OCI-M2 (cell line): ENCODE data around the gene CNTN5.

ENCODE experiments used
- DNase-seq: peaks from one replicate; lab custom pipeline; 2025; ENCODE audit not compliant: unreplicated experiment; lab: John Stamatoyannopoulos, UW

CNTN5 gene

GRCh38 chr11:99501655-99502054 is 480.9 kb downstream of the CNTN5 start:
- DNase-seq, result no peak

- no peak for DNase-seq
Observed at GRCh38 chr11:99505316-99505715, 484.6 kb downstream of the CNTN5 start.

DNA sequence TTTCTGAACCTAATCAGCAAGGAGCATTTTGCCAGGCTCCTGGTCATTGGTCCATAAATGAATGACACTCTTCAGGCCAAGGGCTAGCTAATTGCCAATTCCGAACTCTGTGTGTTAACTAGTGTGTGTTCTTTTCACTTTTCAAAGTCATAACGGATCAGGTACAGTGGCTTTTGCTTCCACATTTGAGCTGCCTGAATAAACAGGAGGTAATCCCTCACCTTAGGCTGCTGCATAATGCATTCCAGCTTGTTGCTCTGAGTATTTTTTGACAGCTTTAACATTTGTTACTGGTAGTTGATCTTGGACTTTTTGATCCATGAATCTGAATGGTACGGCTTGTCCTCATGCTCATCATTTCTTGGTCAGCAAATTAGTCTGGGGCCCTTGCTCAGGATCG is 485.1 kb downstream of the CNTN5 start:
- no peak for DNase-seq

- no peak for DNase-seq
Observed at GRCh38 chr11:99509863-99510262, 489.1 kb downstream of the CNTN5 start.

DNA sequence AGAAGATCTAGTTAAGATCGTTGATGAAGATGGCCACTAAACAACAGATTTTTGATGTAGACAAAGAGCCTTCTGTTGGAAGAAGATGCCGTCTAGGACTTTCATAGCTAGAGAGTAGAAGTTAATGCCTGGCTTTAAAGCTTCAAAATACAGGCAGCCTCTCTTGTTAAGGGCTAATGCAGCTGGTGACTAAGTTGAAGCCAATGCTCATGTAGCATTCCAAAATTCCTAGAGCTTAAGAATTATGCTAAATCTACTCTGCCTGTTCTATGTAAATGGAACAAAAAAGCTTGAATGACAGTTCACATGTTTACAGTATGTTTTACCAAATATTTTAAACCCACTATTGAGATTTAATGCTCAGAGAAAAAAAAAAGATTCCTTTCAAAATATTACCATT is 492.6 kb downstream of the CNTN5 start:
- no peak for DNase-seq

DNA sequence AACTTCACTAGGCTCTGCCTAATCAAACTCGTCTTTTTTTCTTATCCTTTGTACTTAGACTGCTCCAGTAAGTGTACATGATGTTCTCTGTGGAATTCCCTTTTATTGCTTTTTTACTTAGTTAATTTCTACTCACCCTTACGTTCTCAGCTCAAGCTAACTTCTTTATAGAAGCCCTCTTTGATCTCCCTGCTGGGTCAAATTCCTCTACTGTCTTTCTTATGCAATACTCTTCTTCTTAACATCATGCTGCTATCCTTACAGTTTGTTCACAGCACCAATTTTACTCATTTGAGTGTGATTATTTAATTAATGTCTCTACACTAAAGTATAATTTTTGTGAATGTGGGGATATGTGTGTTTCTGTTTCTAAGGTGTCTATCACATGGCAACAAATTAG is 498.3 kb downstream of the CNTN5 start:
- DNase-seq, result no peak

GRCh38 chr11:99522467-99523173 is 501.9 kb downstream of the CNTN5 start:
- no peak for DNase-seq

DNA sequence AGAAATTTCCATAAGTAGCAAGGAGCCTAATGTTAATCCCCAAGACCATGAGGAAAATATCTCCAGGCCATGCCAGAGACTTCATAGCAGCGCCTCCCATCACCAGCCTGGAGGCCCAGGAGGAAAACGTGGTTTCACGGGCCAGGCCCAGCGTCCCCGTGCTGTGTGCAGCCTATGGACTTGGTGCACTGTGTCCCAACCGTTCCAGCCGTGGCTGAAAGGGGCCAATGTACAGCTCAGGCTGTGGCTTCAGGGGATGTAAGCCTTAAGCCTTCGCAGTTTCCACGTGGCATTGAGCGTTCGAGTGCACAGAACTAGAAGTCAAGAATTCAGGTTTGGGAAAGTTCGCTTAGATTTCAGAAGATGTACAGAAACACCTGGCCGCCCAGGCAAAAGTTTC is 510.7 kb downstream of the CNTN5 start:
- DNase-seq, result no peak

DNA sequence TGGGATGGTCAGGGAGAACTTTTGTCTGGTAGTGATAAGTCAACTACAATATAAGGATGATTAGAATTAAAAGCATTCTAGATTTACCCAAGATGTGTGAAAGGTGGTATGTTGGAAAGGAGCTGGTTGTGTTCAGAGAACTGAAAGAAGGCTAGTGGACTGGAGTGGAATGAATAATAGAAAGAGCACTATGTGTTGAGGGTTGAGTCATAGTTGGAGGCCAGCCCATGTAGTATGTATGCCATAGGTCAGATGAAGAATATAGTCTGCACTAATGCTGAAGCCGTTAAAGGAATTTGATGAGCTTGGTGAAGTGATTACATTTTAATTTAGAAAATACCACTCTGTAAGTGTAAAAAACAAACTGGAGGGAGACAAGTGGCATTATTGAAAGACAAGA is 514.1 kb downstream of the CNTN5 start:
- no peak for DNase-seq

GRCh38 chr11:99535406-99535805 is 514.7 kb downstream of the CNTN5 start:
- DNase-seq, result no peak

- DNase-seq, result no peak
Observed at GRCh38 chr11:99535819-99536218, 515.1 kb downstream of the CNTN5 start.

DNA sequence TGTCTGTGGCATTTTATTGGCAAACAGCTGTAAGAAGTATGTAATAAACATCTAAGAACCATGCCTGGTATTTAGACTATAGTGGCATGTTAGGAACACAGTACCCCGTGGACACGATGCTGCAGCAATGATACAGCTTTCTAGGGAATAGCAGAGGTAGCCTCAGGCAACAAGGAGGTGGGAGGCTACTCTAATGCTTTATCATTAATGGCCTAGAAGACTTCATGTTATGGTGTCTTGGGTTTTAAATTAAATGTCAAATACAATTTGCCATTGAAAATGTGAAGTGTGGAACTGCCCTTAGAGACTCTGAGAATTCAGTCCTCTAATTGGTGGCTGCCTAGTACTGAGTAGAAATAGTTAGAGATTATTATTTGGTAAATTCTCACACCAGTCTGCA is 516.9 kb downstream of the CNTN5 start:
- no peak for DNase-seq

DNA sequence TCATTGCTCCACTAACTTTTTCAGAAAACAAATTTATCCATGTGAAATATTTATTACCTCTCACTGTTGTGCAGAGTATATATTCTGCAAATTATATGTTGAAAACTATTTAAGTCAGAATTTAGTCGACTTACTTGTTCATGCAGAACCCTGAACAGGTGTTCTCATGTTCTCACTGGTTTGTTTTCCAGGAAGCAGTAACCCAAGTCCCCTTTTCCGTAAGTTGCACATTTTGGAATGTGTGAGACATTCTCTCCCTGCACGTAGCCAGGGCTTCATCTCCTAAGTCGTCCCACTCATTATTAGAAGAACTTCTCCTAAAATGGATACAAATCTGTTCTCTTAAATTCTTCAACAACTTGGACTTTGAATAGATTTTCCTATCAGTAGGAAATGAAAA is 524.9 kb downstream of the CNTN5 start:
- no peak for DNase-seq

- DNase-seq, result no peak
Observed at GRCh38 chr11:99548264-99548663, 527.5 kb downstream of the CNTN5 start.

- DNase-seq, result no peak
Observed at GRCh38 chr11:99554232-99554903, 533.6 kb downstream of the CNTN5 start.

- DNase-seq, result no peak
Observed at GRCh38 chr11:99555486-99555885, 534.7 kb downstream of the CNTN5 start.

DNA sequence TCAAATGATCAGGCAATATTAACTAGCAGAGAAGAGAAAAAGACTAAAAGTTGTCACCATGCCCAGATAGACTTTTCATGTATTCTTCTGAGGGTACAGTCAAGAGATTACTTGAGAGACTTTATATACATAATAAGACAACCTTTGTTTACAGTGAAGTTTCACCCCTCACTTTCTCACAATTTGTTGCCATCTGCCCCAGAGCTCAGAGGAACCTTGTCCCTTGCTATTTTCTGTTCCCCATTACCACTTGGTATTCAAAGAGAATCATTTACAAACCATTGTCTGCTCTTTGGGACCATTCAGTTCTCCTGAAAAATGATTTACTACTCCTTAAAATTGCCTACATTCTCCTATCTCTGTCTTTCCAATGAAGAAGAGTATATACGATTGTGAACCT is 544.6 kb downstream of the CNTN5 start:
- no peak for DNase-seq

- no peak for DNase-seq
Observed at GRCh38 chr11:99567334-99567956, 546.7 kb downstream of the CNTN5 start.

- no peak for DNase-seq
Observed at GRCh38 chr11:99568808-99569207, 548.1 kb downstream of the CNTN5 start.

DNA sequence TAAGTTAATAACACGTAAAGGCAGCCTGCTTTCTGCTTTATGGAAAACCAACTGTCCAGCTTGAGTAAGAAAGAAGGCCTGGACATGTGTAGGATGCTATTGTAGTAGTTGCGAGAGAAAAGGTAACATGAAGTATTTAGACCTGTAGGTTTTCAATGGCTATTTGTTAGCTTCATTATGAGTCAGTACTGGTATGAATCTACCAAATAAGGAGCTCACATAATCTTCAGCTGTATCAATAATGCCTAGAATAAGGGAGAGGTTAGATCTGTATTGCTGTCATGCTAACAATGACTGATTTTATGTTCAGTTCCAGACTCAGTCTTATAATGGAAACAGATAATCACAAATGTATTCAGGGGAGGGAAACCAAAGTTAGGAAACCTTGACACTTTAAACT is 550.3 kb downstream of the CNTN5 start:
- no peak for DNase-seq

GRCh38 chr11:99584830-99585229 is 564.1 kb downstream of the CNTN5 start:
- DNase-seq, result no peak

DNA sequence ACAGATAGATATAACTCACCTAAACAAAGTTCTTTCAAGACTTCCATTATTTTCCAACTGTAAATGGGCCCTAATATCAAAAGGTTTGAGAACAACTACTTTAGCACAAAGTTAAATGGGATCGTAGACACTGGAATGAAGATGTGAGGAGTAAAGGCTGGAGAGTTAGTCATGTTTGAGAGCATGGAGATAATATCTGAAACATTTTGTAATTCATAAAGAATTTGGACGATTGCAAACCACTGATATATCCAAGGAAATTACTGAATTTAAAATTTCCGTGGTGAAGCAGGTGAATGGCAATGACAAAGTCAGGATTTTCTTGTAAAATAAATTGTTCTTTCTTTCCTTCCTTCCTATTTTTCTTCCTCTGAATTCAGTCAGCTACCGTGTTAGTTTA is 564.9 kb downstream of the CNTN5 start:
- no peak for DNase-seq
